Body of pancreas (tissue), 4 donors: ENCODE results near the gene TCIRG1.

ENCODE experiments used
- CTCF ChIP-seq, 7 experiments: fragments of 450-650 bp in 4 of 7; fragments of 200-600 bp in 3 of 7; sonication (generic) in 3 of 7; IDR thresholded peaks; one replicate each; pipeline ENCODE4 v1.5.1; 2016 to 2019; ENCODE audit warnings: antibody characterized with exemption in 7 of 7
- POLR2A ChIP-seq, 3 donors: fragments of 450-650 bp; IDR thresholded peaks; one replicate each; pipeline ENCODE4 v1.6.1; 2016; ENCODE audit warnings: antibody characterized with exemption in 3 of 3, mild to moderate bottlenecking in 2 of 3

- no peak for TF ChIP-seq CTCF (IDR thresholded peaks at IDR 0.05)
- TF ChIP-seq POLR2A (IDR thresholded peaks at IDR 0.05), result no peak
Measured at GRCh38 chr11:68038226-68038717, 553 bp upstream of the TCIRG1 start.
